HL-60 (cell line): Measurements from ENCODE around the gene ZNF341.

Experiments used
- DNase-seq, 2 experiments: peaks; one replicate each; pipeline ENCODE4 v3.0.0-alpha.2; 2010 to 2020; ENCODE audit warnings: low read depth in 1 of 2, low spot score in 1 of 2
- H3K27ac ChIP-seq: fragments of 250-450 bp; sonication (Bioruptor Pico); replicated peaks from 2 replicates; pipeline ENCODE4 v1.5.1; 2020; ENCODE audit warnings: mild to moderate bottlenecking, moderate library complexity
- H3K27me3 ChIP-seq: fragments of 250-450 bp; sonication (Bioruptor Pico); 2 replicates; pipeline ENCODE4 v1.5.1; 2021; ENCODE audit warnings: mild to moderate bottlenecking, moderate library complexity; ENCODE audit not compliant: insufficient read depth, poor library complexity, severe bottlenecking
- H3K4me3 ChIP-seq: replicated peaks from 2 replicates; pipeline ENCODE4 v1.5.1; 2011; ENCODE audit warnings: mild to moderate bottlenecking, control low read depth, low read length; ENCODE audit not compliant: insufficient read depth
- GABPA ChIP-seq: IDR thresholded peaks from 2 replicates; pipeline ENCODE4 v1.6.1; 2012; ENCODE audit warnings: low read depth
- POLR2AphosphoS5 ChIP-seq: IDR thresholded peaks from 2 replicates; pipeline ENCODE4 v1.6.1; 2012; ENCODE audit warnings: low read depth
- SPI1 ChIP-seq: IDR thresholded peaks from 2 replicates; pipeline ENCODE4 v1.6.1; 2012; ENCODE audit warnings: low read depth, mild to moderate bottlenecking, borderline replicate concordance
- TF ChIP-seq, protein P1 (sequence below): IDR thresholded peaks from 2 replicates; pipeline ENCODE4 v1.6.1; 2012; ENCODE audit warnings: low read depth; ENCODE audit not compliant: insufficient replicate concordance
- TF ChIP-seq, protein P2 (sequence below): IDR thresholded peaks from one replicate; pipeline ENCODE4 v1.5.1; 2011; ENCODE audit warnings: low read length, control low read depth, inconsistent platforms; ENCODE audit not compliant: insufficient read depth

Gene ZNF341

DNA sequence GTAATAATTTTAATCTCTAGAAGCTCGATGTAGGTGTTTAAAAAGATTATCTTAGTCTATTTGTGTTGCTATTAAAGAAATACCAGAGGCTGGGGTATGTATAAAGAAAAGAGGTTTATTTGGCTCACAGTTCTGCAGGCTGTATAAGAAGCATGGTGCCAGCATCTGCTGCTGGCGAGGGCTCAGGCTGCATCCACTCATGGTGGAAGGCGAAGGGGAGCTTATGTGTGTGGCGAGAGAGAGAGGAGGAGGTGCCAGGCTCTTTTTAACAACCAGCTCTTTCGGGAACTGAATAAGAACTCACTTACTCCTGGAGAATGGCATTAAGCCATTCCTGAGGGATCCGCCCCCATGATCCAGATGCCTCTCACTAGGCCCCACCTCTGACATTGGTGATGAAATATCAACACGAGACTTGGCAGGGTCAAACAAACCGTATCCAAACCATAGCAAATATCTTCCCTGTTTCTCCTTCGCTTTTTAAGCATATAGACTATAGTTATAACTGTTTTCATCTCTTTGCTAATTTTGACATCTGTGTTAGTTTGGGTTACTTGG is 103.9 kb downstream of the ZNF341 start:
- H3K27ac ChIP-seq: no peak overlapping the region
- DNase-seq: no peak
- H3K27me3 ChIP-seq: no peaks in the 10 kb centered on the region
- no peak overlapping the region for H3K4me3 ChIP-seq
- no peak for TF ChIP-seq POLR2AphosphoS5
- no peak for TF ChIP-seq SPI1
- no peak for TF ChIP-seq GABPA
- TF ChIP-seq, protein P1, sequence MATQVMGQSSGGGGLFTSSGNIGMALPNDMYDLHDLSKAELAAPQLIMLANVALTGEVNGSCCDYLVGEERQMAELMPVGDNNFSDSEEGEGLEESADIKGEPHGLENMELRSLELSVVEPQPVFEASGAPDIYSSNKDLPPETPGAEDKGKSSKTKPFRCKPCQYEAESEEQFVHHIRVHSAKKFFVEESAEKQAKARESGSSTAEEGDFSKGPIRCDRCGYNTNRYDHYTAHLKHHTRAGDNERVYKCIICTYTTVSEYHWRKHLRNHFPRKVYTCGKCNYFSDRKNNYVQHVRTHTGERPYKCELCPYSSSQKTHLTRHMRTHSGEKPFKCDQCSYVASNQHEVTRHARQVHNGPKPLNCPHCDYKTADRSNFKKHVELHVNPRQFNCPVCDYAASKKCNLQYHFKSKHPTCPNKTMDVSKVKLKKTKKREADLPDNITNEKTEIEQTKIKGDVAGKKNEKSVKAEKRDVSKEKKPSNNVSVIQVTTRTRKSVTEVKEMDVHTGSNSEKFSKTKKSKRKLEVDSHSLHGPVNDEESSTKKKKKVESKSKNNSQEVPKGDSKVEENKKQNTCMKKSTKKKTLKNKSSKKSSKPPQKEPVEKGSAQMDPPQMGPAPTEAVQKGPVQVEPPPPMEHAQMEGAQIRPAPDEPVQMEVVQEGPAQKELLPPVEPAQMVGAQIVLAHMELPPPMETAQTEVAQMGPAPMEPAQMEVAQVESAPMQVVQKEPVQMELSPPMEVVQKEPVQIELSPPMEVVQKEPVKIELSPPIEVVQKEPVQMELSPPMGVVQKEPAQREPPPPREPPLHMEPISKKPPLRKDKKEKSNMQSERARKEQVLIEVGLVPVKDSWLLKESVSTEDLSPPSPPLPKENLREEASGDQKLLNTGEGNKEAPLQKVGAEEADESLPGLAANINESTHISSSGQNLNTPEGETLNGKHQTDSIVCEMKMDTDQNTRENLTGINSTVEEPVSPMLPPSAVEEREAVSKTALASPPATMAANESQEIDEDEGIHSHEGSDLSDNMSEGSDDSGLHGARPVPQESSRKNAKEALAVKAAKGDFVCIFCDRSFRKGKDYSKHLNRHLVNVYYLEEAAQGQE: no peak
- TF ChIP-seq, protein P2, sequence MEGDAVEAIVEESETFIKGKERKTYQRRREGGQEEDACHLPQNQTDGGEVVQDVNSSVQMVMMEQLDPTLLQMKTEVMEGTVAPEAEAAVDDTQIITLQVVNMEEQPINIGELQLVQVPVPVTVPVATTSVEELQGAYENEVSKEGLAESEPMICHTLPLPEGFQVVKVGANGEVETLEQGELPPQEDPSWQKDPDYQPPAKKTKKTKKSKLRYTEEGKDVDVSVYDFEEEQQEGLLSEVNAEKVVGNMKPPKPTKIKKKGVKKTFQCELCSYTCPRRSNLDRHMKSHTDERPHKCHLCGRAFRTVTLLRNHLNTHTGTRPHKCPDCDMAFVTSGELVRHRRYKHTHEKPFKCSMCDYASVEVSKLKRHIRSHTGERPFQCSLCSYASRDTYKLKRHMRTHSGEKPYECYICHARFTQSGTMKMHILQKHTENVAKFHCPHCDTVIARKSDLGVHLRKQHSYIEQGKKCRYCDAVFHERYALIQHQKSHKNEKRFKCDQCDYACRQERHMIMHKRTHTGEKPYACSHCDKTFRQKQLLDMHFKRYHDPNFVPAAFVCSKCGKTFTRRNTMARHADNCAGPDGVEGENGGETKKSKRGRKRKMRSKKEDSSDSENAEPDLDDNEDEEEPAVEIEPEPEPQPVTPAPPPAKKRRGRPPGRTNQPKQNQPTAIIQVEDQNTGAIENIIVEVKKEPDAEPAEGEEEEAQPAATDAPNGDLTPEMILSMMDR: no peak

DNA sequence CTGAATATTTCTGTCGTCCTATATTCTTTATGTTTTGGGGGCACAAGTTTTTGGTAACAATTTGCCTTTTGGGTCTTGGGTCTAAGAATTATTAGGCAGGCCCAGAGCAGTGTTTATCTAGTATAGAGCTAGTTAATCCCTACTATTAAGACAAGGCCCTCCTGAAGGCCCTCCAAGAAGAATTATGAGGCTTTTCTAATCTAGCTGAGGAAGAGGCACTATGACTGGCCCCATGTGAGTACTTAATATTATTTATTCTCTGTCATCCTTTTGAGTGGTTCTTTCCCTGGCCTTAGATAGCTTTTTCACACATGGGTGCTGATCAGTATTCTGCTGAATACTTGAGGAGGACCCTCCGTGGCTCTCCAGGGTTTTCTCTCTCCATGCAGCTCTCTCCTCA is 104.5 kb downstream of the ZNF341 start:
- Histone ChIP-seq H3K27ac (no peak overlapping the region), H3K4me3 (no peak overlapping the region), H3K27me3 (no peaks in the 10 kb centered on the region)
- no peak for DNase-seq
- TF ChIP-seq GABPA: no peak
- TF ChIP-seq POLR2AphosphoS5: no peak
- TF ChIP-seq, protein P2: no peak
- TF ChIP-seq SPI1: no peak
- TF ChIP-seq, protein P1: no peak

DNA sequence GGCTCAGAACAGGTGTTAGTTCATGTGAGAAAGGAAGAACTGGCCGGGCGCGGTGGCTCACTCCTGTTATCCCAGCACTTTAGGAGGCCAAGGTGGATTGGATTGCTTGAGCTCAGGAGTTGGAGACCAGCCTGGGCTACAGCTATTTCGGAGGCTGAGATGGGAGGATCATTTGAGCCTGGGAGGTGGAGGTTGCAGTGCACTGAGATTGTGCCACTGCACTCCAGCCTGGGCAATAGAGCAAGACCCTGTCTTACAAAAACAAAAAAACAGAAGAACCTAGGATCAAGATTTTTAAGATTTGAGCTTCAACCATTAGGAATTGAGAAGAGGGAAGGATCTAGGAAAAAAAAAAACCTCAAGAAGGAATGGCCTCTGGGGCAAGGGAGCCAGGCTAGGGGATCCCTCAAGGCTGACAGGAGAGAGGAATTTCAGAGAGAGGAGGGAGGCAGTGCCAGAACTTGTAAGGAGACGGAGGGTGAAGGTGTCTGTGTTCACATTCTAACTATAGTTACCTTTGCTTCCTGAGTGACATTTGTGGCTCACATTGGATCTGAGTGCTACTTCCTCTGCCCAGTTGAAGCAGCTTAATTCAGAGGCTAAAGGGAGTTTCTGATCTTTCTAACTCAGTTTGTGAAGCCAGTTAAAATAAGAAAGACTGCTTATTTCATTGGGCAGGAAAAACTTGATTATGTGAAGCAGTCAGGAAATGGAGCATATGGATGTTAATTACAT is 105.5 kb downstream of the ZNF341 start:
- no peak for DNase-seq
- no peak overlapping the region for H3K4me3 ChIP-seq
- H3K27me3 ChIP-seq: no peaks in the 10 kb centered on the region
- TF ChIP-seq, protein P2: no peak
- TF ChIP-seq SPI1: peak; percentile 27; the same call in 1 of the 2 replicates
- H3K27ac ChIP-seq: no peak overlapping the region
